HG03103 (cell line): ENCODE measurements around the gene RAB11A.

ENCODE experiments used
- ATAC-seq: cut with Tn5 transposase; IDR thresholded peaks from one replicate; pipeline ENCODE4 v1.9.1; 2021; ENCODE audit warnings: low read depth; ENCODE audit not compliant: unreplicated experiment

The RAB11A gene

GRCh38 chr15:65914981-65915925, 46.0 kb downstream of the RAB11A start:
- no peak for ATAC-seq

GRCh38 chr15:65916041-65916663, 46.9 kb downstream of the RAB11A start:
- ATAC-seq = no peak

GRCh38 chr15:65916664-65917406, 47.5 kb downstream of the RAB11A start:
- ATAC-seq = no peak

GRCh38 chr15:65917407-65917756, 48.1 kb downstream of the RAB11A start:
- ATAC-seq = no peak

- no peak for ATAC-seq
These were observed 48.6 kb downstream of the RAB11A start for GRCh38 chr15:65917936-65918335.

- ATAC-seq = no peak
These were observed 49.1 kb downstream of the RAB11A start for GRCh38 chr15:65918357-65918920.

- ATAC-seq = no peak
These were observed 49.7 kb downstream of the RAB11A start for GRCh38 chr15:65918945-65919344.

GRCh38 chr15:65919353-65919752, 50.1 kb downstream of the RAB11A start:
- no peak for ATAC-seq

- no peak for ATAC-seq
These were observed 50.8 kb downstream of the RAB11A start for GRCh38 chr15:65920121-65920520.

- ATAC-seq = no peak
These were observed 51.6 kb downstream of the RAB11A start for GRCh38 chr15:65920825-65921309.

GRCh38 chr15:65921780-65922179, 52.5 kb downstream of the RAB11A start:
- no peak for ATAC-seq

- ATAC-seq = no peak
These were observed 53.3 kb downstream of the RAB11A start for GRCh38 chr15:65922621-65923020.

- no peak for ATAC-seq
These were observed 54.0 kb downstream of the RAB11A start for GRCh38 chr15:65923264-65923663.

- no peak for ATAC-seq
These were observed 54.7 kb downstream of the RAB11A start for GRCh38 chr15:65924004-65924403.

GRCh38 chr15:65925338-65925737, 56.0 kb downstream of the RAB11A start:
- no peak for ATAC-seq

- ATAC-seq = no peak
These were observed 57.2 kb downstream of the RAB11A start for GRCh38 chr15:65926459-65926858.

- ATAC-seq = no peak
These were observed 57.6 kb downstream of the RAB11A start for GRCh38 chr15:65926899-65927298.

GRCh38 chr15:65927545-65927944, 58.3 kb downstream of the RAB11A start:
- no peak for ATAC-seq

- ATAC-seq = no peak
These were observed 60.3 kb downstream of the RAB11A start for GRCh38 chr15:65929573-65929972.

- ATAC-seq = no peak
These were observed 60.8 kb downstream of the RAB11A start for GRCh38 chr15:65930134-65930533.

- ATAC-seq = no peak
These were observed 61.9 kb downstream of the RAB11A start for GRCh38 chr15:65931221-65931620.
